T-helper 1 cell (primary cell): ENCODE results near the gene NAV2.

Source experiments
- DNase-seq, 5 donors: peaks; one replicate each; pipeline ENCODE4 v3.0.0-alpha.2; 2012 to 2020

The NAV2 gene

GRCh38 chr11:19813158-19813879 lies 100.7 kb downstream of the NAV2 start:
- DNase-seq, result no peak

- no peak for DNase-seq
Measured at GRCh38 chr11:19814421-19814820, 101.8 kb downstream of the NAV2 start.

DNA sequence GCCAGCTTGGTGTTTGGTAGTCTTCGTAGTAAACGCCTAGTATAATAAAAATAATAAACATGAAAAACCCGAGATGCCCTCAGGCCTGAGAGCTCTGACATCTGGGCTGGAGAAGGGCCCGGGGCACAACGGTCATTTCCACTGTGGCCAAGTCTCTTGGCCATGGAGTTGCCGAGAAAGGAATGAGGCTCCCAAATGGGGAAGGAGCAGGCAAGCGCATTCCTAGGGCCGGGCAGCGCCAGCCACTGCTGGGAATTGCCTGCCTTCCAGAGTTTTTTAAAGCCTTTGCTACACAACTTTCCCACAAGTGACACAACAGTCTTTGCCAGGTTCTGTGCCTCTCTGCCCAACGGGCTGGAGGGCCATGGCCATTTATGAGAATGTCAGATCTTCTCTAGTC lies 103.4 kb downstream of the NAV2 start:
- DNase-seq, result no peak

DNA sequence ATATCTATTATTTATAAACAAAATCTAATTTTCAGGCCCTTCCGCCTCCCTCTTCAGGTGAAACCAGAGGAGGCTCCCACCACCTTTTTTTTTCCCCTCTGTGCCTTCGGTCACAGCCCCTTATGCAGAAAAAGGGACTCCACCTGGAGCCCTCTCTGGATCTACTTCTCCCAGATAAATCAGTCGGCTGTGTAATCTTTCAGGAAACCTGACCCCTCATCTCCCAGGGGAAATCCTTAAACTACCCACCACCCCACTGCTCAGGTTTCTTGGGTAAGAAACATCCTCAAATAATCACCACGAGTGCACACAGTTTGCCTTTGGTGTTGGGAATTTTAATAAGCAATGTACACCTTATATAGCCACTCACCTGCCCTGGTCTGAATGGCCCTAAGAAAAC lies 104.2 kb downstream of the NAV2 start:
- DNase-seq, result no peak

GRCh38 chr11:19817265-19817851 lies 104.7 kb downstream of the NAV2 start:
- no peak for DNase-seq

DNA sequence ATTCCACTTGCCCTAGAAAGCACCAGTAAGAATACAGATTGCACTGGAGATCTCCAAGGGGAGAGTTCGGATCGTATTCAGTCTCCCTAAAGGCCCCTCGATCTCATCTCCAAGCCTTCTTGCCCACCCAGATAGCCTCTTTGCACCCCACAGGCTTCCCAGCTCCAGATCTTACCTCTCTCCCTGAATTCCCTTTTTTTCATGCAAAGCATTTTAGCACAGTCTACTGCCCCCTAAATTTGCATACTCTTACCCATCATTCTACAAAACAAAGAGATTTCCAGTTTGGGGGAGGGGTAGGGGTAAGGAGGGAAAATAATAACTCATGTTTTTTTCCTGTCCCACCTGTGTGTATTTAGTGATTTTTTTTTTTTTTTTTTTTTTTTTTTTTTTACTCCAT lies 105.2 kb downstream of the NAV2 start:
- DNase-seq, result no peak

GRCh38 chr11:19818619-19819018 lies 106.0 kb downstream of the NAV2 start:
- DNase-seq, result no peak

GRCh38 chr11:19819148-19819547 lies 106.5 kb downstream of the NAV2 start:
- DNase-seq, result no peak

DNA sequence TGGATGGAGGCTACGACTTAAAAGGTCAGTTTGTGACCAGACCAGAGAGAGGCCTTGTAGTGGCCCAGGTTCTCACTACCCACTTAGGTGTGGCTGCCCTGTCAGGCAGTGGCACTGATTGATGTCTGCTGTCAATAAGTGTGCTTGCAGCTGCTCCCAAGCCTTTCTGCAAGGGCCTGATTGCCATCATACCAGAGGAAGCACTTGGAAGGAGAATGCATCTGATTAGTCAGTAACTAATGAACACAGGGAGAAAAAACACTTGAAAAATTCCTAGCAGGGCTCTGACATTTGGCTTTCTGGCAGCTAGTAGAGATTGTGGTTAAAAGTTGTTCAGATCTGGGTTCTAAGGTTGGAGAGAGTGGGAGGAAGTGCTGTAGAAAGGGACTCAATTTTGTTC lies 107.5 kb downstream of the NAV2 start:
- DNase-seq, result no peak

DNA sequence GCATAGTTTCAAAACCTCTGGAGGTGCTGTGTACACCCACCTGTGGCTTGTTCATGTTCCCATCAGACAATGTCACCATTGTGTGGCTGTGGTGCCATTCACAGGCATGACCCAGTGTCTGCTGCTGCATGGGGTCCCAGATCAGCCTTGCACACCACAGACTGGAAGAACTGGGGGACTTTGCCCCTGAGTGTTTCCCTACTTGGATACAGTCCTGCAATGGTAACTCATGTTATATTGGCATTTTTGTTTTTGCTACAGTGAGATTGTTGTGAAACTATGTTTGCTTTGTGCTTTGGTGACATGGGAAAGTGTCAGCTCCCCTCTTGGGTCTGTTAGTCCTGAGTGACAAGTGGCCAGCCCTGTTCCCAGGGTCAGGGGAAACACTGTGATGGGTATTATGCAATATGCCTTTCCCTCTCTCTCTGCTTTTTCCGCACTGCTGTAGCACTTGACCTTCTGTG lies 108.8 kb downstream of the NAV2 start:
- no peak for DNase-seq

GRCh38 chr11:19821993-19822392 lies 109.4 kb downstream of the NAV2 start:
- DNase-seq, result no peak

- DNase-seq, result no peak
Measured at GRCh38 chr11:19822531-19822930, 109.9 kb downstream of the NAV2 start.

DNA sequence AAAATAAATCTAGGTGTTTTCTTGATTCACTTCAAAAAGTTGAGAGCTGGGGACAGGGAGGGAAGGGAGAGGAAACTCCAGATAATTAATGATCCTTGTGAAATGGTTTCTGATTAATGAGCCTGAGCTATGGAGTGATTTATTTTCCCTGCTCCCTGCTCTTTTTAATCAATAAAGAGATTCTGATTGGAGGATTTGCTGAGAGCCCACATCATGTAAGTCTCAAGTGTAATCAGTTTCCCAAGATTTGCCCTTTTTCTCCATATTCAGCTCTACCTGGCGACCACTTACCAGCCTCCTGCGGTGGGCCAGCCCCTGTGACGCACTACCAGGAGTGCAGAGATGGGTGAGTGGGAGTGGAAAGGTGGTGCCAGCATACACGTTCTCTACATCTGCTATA lies 114.0 kb downstream of the NAV2 start:
- DNase-seq, result no peak

- DNase-seq, result no peak
Measured at GRCh38 chr11:19827399-19828135, 114.9 kb downstream of the NAV2 start.

- DNase-seq, result no peak
Measured at GRCh38 chr11:19828382-19829108, 115.9 kb downstream of the NAV2 start.

- no peak for DNase-seq
Measured at GRCh38 chr11:19829109-19829837, 116.6 kb downstream of the NAV2 start.

DNA sequence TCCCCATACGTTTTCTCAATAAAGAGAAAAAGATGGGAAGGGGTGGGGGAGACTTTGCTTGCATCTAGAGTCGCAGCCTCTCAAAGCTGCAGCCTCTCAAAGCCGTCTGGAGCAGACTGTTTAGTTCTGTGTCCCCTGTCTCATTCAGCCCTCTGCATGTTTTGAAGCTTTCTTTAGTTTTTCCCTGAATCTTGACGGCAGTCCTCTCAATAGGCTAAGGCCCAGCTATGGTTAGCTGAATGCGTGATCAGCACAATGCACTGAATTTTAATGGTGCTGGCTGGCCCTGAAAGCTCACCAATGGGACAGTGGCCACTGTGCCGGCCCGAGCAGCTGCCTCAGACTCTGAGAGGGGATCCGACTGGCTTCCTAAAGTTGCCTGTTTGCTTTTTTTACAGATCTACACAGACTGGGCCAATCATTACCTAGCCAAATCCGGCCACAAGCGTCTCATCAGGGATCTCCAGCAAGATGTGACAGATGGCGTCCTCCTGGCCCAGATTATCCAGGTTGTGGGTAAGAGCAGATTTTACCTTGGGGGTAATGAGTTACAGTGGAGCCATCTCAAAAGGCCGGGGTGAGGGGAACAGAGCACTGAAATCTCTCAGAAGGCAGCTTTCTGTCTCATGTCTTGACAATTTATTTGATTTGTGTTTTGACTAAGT lies 119.6 kb downstream of the NAV2 start:
- DNase-seq, result no peak

- DNase-seq, result no peak
Measured at GRCh38 chr11:19832901-19833300, 120.3 kb downstream of the NAV2 start.

DNA sequence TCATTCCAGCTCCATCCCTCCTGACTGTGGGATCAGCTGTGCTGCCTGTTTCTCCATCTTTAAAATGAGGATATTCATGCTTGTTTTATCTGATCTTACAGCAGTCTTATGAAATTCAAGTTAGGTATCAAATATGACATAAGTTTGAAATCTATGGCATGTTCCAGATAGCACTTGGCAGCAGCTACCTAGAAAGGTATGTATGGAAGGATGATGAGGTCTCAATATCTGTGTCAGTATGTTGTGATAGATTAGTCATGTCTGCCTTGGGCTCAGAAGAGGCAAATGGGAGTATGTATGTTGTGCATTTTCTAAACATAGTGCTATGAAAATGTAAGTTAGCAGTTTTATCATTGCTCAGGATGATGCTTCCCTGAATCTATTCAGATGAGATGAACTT lies 122.1 kb downstream of the NAV2 start:
- no peak for DNase-seq

DNA sequence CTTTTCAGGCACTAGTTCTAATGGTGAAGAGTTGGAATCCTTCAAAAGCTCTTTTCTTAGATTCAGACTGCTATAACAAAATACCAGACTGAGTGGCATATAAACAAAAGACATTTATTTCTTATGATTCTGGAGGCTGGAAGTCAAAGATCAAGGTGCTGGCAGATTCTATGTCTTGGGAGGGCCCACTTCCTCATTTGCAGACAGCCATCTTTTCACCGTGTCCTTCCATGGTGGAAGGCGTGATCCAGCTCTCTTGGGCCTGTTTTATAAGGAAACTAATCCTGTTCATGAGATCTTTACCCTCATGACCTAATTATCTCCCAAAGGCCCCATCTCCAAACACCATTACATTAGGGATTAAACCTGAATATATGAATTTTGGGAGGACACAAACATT lies 124.0 kb downstream of the NAV2 start:
- DNase-seq, result no peak

GRCh38 chr11:19838994-19839768 lies 126.5 kb downstream of the NAV2 start:
- DNase-seq, result no peak
